SH-SY5Y (cell line): ENCODE measurements around the gene DOCK9.

Experiments used
- GATA2 ChIP-seq: IDR thresholded peaks from 2 replicates; pipeline ENCODE4 v1.6.1; 2011; ENCODE audit warnings: mild to moderate bottlenecking, low read depth, low read length
- GATA3 ChIP-seq: IDR thresholded peaks from 2 replicates; pipeline ENCODE4 v1.6.1; 2011; ENCODE audit warnings: low read depth, mild to moderate bottlenecking, low read length, moderate library complexity

- TF ChIP-seq GATA2, result no peak
- TF ChIP-seq GATA3, result no peak
Observed at GRCh38 chr13:99008577-99008976, 30.7 kb upstream of the DOCK9 start.
